Limb (tissue), 2 donors: ENCODE measurements around the gene HABP4.
A peak's percentile ranks its signal among the peaks of the same experiment; 100 is the strongest.

ENCODE experiments used
- DNase-seq, 2 donors: peaks; one replicate each; pipeline ENCODE4 v3.0.0-alpha.2; 2016; ENCODE audit errors: extremely low spot score in 2 of 2

HABP4 gene

GRCh38 chr9:96435345-96435744, 14.6 kb upstream of the HABP4 start:
- no peak for DNase-seq

GRCh38 chr9:96436063-96436455, 13.9 kb upstream of the HABP4 start:
- no peak for DNase-seq

GRCh38 chr9:96436456-96437126, 13.4 kb upstream of the HABP4 start:
- no peak for DNase-seq

DNA sequence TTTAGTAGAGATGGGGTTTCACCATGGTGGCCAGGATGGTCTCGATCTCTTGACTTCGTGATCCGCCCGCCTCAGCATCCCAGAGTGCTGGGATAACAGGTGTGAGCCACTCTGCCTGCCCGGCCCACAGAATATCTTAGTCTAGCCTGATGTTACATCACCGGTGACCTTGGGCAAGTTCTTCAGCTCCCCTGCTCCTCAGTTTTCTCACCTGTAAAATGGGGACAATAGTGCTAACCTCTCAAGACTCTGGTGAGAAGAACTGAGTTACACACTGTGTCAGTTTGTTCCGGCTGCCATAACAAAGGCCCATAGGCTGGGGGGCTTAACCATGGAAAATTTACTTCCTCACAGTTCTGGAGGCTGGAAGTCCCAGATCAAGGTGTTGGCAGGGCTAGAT, 12.5 kb upstream of the HABP4 start:
- DNase-seq, result no peak

DNA sequence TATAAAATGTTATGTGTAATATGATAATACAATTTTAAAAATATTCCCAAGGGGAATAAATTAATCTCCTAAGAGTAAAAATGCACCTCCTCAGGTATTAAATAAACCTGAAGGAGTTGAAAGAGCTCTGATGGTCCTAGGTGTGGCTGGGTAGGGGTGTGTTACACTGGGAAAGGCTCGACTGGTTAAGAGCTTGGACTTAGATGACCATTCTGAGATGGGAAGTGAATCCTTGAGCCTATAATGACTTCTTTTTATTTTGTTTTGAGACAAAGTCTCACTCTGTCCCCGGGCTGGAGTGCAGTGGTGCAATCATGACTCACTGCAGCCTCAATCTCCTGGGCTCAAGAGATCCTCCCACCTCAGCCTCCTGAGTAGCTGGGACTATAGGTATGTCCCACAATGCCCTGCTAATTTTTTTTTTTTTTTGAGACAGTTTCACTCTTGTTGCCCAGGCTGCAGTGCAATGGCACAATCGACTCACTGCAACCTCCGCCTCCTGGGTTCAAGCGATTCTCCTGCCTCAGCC, 9.2 kb upstream of the HABP4 start:
- DNase-seq, result no peak

GRCh38 chr9:96441798-96442445, 8.0 kb upstream of the HABP4 start:
- no peak for DNase-seq

DNA sequence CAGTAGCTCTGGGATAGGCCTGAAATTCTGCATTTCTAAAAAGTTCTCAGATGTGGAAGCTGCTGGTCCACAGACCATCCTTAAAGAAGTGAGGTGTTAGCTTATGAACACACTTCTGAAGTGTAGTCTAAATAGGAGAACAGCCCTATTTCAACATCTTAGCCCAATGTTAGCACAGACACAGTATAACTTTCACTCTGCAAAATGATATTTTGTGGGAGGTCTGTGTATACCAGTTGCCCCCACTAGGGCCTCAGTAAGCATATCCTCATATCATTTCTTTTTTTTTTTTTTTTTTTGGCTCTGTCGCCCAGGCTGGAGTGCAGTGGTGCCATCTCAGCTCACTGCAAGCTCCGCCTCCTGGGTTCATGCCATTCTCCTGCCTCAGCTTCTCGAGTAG, 7.5 kb upstream of the HABP4 start:
- no peak for DNase-seq

- no peak for DNase-seq
Measured at GRCh38 chr9:96447406-96447805, 2.6 kb upstream of the HABP4 start.

GRCh38 chr9:96448546-96449170, 1.3 kb upstream of the HABP4 start:
- DNase-seq, result no peak

DNA sequence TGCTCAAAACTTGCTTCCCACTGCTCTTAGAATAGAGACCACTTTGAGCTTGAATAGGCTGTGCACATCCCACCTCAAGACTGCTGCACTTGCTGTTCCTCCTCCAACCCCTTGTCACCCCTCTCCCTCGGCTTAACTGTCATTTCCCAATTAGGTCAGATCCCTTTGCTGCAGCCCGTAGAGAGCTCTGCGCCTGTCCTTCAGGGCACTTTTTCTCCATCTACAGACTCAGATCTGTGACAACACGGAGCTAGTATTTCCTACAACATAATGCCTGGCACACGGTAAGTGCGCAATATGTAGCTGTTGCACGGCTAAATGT, 485 bp upstream of the HABP4 start:
- no peak for DNase-seq

DNA sequence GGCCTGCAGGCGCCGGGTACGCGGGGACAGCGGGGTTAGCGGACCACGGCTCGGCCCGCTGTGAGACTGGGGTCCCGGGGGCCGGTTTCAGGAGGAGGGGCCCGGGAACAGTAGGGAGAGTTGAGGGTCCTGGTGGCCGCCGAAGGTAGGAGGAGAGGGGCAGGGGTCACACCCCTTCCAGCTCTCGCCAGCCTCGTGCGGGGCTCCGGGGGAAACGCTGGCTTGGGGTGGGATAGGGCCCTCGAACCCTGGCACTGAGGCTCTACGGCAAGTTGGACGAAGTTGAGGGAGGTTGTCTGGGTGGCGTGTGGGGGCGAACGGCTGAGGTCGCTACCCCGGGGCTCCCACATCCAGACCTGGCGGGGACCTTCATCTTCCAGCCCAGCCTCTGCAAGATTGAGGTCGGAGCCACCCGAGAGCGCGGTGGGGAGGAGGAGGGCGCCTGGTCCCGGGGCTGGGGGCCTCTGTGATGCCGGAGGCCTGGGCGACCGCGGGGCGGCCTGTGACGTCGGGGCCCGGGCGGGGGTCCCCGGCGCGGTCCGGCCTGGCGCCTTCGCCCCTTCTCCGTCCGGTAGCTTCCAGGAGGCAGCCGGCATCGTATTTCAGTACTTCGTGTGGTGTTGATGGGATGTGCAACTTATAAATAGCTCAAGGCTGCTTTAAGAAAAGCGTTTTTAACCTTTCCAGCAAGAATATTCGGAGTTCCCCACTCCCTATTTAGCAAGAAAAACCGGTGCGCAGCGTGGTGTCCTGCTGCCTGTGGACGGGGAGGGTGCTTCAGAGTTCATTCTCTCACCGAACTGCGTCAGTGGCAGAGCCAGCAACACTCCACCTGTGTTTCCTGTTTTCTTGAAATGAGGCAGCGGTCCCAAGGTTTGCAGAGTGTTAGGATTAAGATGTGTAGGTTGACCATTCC, 902 bp downstream of the HABP4 start:
- DNase-seq, result peak in 1 of 2 donors; percentile 61

DNA sequence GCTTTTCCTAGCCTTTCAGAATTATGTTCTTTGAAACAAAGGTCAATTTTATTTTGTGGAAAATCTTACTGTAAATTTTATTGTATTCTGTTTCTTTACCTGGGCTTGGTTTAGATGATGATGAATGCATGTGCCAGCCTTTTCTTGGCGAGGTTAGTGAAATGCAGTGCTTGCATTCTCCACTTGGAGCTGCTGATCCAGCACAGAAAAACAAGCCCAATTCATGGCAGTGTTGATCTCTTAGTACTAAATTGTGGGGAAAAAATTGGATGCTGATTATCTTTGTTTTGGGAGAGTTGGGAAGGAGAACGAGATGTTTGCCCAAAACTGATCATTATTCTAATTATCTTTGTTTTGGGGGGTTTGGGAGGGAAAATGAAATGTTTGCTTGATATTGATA, 3.7 kb downstream of the HABP4 start:
- DNase-seq, result no peak

DNA sequence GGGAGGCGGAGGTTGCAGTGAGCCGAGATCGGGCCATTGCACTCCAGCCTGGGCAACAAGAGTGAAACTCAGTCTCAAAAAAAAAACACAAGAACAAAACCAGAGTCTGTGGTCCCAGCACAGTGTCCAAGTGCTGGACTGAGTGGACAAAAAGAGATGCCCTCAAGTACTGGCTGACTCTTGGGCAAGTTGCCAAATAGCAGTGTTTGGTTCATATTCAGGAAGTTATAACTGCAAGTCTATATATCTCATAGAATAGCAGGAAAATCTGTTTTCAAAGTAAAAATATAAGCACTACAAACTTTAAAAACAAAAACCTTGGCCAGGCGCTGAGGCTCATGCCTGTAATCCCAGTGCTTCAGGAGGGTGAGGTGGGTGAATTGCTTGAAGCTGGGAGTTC, 7.3 kb downstream of the HABP4 start:
- DNase-seq, result no peak

GRCh38 chr9:96458226-96458625, 8.3 kb downstream of the HABP4 start:
- no peak for DNase-seq

- DNase-seq, result no peak
Measured at GRCh38 chr9:96459268-96460007, 9.5 kb downstream of the HABP4 start.

GRCh38 chr9:96460470-96460869, 10.5 kb downstream of the HABP4 start:
- no peak for DNase-seq

DNA sequence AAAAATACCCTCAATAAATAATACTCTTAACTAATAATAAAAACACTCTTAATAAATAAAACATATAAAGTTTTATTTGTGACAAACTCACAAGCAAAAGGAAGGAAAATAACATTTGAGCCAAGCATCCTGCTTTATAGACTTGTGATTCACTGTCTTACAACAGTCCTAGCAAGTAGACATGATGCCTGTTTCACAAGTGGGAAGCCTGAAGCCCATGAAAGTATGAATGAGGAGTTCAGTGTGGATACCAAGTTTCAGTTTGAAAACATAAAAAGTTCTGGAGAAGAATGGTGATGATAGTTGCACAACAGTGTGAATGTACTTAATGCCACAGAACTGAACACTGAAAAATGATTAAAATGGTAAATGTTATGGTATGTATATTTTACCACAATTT, 10.9 kb downstream of the HABP4 start:
- DNase-seq, result no peak

DNA sequence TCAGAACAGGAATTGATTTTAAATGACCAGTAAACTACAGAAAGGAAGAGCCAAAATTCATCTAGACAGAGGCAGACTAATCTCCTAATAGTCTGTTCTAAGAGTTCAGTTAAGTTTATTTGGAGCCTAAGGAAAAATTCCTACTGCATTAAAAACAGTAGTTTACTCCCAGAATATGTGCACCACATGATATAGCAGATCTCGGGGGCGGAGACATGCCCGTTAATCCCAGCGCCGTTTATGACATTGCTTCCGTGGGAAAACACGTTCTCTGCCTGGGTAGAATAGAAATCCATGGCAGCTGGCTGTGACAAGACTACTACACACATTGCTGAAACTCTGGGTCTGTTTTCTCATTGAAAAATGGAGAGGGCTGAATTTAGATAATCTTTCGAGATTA, 11.4 kb downstream of the HABP4 start:
- DNase-seq, result peak in 1 of 2 donors; percentile 42

GRCh38 chr9:96462541-96462940, 12.6 kb downstream of the HABP4 start:
- no peak for DNase-seq

GRCh38 chr9:96464426-96464825, 14.5 kb downstream of the HABP4 start:
- no peak for DNase-seq

DNA sequence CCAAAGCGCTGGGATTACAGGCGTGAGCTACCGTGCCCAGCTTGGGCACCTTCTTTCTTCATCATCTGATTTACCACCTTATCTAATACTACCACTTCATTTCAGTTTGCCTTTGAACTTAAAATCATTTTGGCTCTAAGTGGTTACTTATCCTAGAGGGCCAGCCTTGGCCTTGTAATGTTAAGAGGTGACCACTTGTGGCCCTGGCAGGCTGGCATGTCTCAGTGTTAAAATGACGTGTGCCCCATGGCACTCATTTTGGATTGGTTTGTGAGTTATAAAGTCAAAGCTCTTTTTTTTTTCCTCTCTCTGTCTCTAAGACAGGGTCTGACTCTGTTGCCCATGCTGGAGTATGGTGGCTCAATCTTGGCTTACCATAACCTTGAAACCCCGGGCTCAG, 17.8 kb downstream of the HABP4 start:
- no peak for DNase-seq
